ENCODE data around the gene CDCA5. TPM values are rescaled to one million over a fixed set of nuclear protein-coding genes. Genes with fewer than 3 reads are reported as not detected.

The CDCA5 gene
- total RNA-seq, 3 donors from 2014 or later = 0.96 to 1.2 (median 0.98) TPM

DNA sequence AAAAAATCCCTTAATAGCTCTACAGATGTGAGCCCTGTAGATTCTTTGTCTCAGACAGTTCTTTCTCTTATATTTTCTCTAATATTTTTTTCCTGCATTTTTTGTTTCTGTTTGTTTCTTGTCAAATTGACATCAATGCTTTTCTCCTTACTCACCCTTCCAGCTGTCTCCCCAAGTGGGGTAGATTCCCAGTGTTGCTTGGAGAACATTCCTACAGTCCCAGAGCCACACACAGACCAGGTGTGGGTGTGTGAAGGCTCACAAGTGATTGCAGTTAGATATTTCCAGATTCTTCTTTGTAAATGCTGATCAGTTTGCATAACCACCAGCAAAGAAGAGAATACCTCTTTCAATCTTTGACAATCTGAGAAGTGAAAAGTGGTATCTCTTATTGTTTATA, 19.6 kb upstream of the CDCA5 start:
- H3K4me1 ChIP-seq = peaks cover 0 to 5% of the 10 kb centered on the region in 2 donors
- no peak for DNase-seq (ENCODE audit: low spot score in 2 of 2)
- no peaks in the 10 kb centered on the region for H3K36me3 ChIP-seq
- peak overlapping the region in 1 of 2 donors; percentile 54 for H3K27ac ChIP-seq
- no peak overlapping the region for H3K4me3 ChIP-seq
- intact Hi-C loops (cut with DNase I; ENCODE audit: low total_unique reads) = no loop called here
- no peaks in the 10 kb centered on the region for H3K27me3 ChIP-seq
- TF ChIP-seq POLR2AphosphoS5 (IDR thresholded peaks at IDR 0.05) = no peak
- TF ChIP-seq POLR2A (IDR thresholded peaks at IDR 0.05) = no peak
- TF ChIP-seq, protein P1, sequence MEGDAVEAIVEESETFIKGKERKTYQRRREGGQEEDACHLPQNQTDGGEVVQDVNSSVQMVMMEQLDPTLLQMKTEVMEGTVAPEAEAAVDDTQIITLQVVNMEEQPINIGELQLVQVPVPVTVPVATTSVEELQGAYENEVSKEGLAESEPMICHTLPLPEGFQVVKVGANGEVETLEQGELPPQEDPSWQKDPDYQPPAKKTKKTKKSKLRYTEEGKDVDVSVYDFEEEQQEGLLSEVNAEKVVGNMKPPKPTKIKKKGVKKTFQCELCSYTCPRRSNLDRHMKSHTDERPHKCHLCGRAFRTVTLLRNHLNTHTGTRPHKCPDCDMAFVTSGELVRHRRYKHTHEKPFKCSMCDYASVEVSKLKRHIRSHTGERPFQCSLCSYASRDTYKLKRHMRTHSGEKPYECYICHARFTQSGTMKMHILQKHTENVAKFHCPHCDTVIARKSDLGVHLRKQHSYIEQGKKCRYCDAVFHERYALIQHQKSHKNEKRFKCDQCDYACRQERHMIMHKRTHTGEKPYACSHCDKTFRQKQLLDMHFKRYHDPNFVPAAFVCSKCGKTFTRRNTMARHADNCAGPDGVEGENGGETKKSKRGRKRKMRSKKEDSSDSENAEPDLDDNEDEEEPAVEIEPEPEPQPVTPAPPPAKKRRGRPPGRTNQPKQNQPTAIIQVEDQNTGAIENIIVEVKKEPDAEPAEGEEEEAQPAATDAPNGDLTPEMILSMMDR (IDR thresholded peaks at IDR 0.05) = no peak
- no peaks in the 10 kb centered on the region for H3K9me3 ChIP-seq

DNA sequence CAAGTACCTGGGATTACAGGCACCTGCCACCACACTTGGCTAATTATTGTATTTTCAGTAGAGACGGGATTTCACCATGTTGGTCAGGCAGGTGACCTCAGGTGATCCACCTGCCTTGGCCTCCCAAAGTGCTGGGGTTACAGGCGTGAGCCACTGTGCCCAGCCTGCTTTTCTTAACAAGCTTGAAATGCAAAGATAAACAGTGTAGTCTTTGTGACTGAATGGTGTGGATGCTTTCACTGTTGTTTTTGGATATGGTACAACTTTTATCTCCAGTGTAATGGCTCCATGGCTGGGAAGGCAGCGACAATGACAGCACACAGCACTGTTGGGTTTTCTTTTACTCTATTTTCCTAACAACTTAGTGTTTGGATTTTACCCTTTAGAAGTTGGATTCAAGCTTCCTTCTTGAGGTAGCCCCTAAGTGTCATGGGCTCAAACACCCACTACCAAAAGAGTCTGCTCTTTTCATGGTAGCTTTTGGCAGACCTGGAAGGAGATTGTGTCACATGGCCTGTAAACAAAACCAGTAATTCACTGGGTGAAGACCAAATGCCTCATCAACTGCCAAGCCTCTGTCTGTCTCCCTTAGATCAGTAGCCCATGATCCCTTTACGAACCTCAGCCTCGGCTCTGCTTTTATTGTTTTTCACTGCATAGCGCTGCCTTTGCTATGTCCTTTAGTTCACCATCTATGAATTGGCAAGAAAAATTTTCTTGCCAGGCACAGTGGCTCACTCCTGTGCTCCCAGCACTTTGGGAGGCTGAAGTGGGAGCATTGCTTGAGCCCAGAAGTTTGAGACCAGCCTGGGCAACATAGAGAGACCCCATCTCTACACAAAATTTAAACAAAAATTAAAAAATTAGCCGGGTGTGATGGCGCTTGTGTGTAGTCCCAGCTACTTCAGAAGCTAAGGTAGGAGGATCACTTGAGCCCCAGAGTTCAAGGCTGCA, 18.6 kb upstream of the CDCA5 start:
- H3K27ac ChIP-seq = peak overlapping the region; percentile 54 to 57

DNA sequence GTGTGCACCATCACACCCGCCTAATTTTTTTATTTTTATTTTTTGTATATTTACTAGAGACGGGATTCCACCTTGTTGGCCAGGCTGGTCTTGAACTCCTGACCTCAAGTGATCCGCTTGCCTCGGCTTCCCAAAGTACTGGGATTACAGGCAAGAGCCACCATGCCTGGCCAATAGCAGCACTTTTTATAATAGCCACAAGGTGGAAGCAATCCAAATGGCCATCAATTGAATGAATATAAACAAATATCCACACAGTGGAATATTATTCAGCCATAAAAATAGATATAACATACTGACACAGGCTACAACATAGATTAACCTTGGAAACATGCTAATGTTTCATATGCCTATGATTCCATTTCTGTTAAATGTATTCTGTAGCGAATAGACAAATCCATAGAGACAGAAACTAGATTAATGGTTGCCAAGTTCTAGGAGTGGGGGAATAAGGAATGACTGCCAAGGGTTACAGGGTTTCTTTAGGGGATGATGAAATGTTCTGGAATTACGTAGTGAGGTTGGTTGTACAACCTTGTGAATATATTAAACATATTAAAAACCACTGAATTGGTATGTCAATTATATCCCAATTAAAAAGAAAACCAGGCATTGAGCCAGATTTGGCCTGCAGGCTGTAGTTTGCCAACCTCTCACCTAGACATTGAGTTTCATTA, 17.0 kb upstream of the CDCA5 start:
- Histone ChIP-seq H3K27ac (peak overlapping the region; percentile 50 to 54), H3K36me3 (no peaks in the 10 kb centered on the region), H3K4me1 (peaks cover 0 to 10% of the 10 kb centered on the region in 2 donors), H3K4me3 (no peak overlapping the region), H3K9me3 (no peaks in the 10 kb centered on the region), H3K27me3 (no peaks in the 10 kb centered on the region)
- TF ChIP-seq POLR2A (IDR thresholded peaks at IDR 0.05) = no peak
- TF ChIP-seq, protein P1 (IDR thresholded peaks at IDR 0.05) = peak in 1 of 3 donors; percentile 25
- TF ChIP-seq POLR2AphosphoS5 (IDR thresholded peaks at IDR 0.05) = no peak
- DNase-seq (ENCODE audit: low spot score in 2 of 2) = no peak
- intact Hi-C loops (cut with DNase I; ENCODE audit: low total_unique reads) = no loop called here

More for the DNA sequence above, 18.6 kb upstream of the CDCA5 start:
- intact Hi-C loops (cut with DNase I; ENCODE audit: low total_unique reads) = no loop called here
- H3K36me3 ChIP-seq = no peaks in the 10 kb centered on the region
- peak in 1 of 3 donors; percentile 9 for TF ChIP-seq POLR2AphosphoS5 (IDR thresholded peaks at IDR 0.05)
- TF ChIP-seq, protein P1 (IDR thresholded peaks at IDR 0.05) = no peak
- DNase-seq (ENCODE audit: low spot score in 2 of 2) = peak in 1 of 2 donors; percentile 54
- H3K9me3 ChIP-seq = no peaks in the 10 kb centered on the region
- no peaks in the 10 kb centered on the region for H3K27me3 ChIP-seq
- no peak overlapping the region for H3K4me3 ChIP-seq
- H3K4me1 ChIP-seq = peaks cover 0 to 5% of the 10 kb centered on the region in 2 donors

DNA sequence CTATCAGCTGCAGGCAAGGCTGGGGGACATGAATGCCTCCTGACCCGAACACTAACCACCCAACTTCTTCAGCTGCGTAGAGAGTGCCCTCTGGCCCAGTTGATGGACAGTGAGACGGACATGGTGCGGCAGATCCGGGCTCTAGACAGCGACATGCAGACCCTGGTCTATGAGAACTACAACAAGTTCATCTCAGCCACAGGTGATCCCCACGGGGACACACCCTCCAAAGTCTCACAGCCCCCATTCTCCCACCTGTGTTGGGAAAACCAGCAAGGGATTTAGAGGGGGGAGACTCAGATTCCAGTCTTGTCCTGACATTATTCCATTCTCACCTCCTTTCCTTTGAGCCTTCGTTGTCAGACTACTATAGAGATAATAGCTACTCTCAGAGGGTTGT, 13.1 kb upstream of the CDCA5 start:
- Histone ChIP-seq H3K9me3 (no peaks in the 10 kb centered on the region), H3K27me3 (no peaks in the 10 kb centered on the region), H3K4me3 (peak overlapping the region; percentile 84 to 91 (median 86)), H3K27ac (peak overlapping the region; percentile 96), H3K4me1 (peaks cover 0 to 5% of the 10 kb centered on the region in 2 donors), H3K36me3 (no peaks in the 10 kb centered on the region)
- DNase-seq (ENCODE audit: low spot score in 2 of 2) = no peak
- TF ChIP-seq, protein P1 (IDR thresholded peaks at IDR 0.05) = no peak
- TF ChIP-seq POLR2A (IDR thresholded peaks at IDR 0.05) (no peak), POLR2AphosphoS5 (IDR thresholded peaks at IDR 0.05) (no peak)
- intact Hi-C loops (cut with DNase I; ENCODE audit: low total_unique reads) = no loop called here

Measured in breast epithelium (tissue), 4 donors.